Astrocyte (in vitro differentiated cells and primary cell): Measurements from ENCODE around the gene FOXL3. TPM values are rescaled to one million over a fixed set of nuclear protein-coding genes. Genes with fewer than 3 reads are reported as not detected.

Source experiments
- DNase-seq: peaks from one replicate; pipeline ENCODE4 v3.0.0-alpha.2; 2010; ENCODE audit warnings: low read depth
- FAIRE-seq: peaks from 2 replicates; lab custom pipeline; 2011; peaks lifted over from hg19 to GRCh38; lab: Jason Lieb, UNC
- H2AFZ ChIP-seq: 2 replicates; pipeline ENCODE4 v1.6.0; 2012; ENCODE audit warnings: low read depth, low read length, inconsistent platforms
- H3K27ac ChIP-seq: 2 replicates; pipeline ENCODE4 v1.5.1; 2011; ENCODE audit warnings: low read depth, low read length, inconsistent platforms
- H3K27me3 ChIP-seq: 2 replicates; pipeline ENCODE4 v1.6.0; 2011; ENCODE audit warnings: low read length, inconsistent platforms; ENCODE audit not compliant: insufficient read depth
- H3K36me3 ChIP-seq: 2 replicates; pipeline ENCODE4 v1.5.1; 2011; ENCODE audit warnings: low read length, inconsistent platforms; ENCODE audit not compliant: insufficient read depth
- H3K4me1 ChIP-seq: 2 replicates; pipeline ENCODE4 v1.5.1; 2011; ENCODE audit warnings: low read length, inconsistent platforms; ENCODE audit not compliant: insufficient read depth
- H3K4me2 ChIP-seq: 2 replicates; pipeline ENCODE4 v1.6.0; 2012; ENCODE audit warnings: low read length, inconsistent platforms
- H3K4me3 ChIP-seq: 2 replicates; pipeline ENCODE4 v1.5.1; 2011; ENCODE audit warnings: low read depth, mild to moderate bottlenecking, low read length, inconsistent platforms; ENCODE audit not compliant: insufficient read depth
- H3K79me2 ChIP-seq: 2 replicates; pipeline ENCODE4 v1.6.0; 2012; ENCODE audit warnings: mild to moderate bottlenecking, low read length, inconsistent platforms; ENCODE audit not compliant: insufficient read depth
- H3K9ac ChIP-seq: 2 replicates; pipeline ENCODE4 v1.6.0; 2012; ENCODE audit warnings: mild to moderate bottlenecking, low read length, inconsistent platforms
- H3K9me3 ChIP-seq: 2 replicates; pipeline ENCODE4 v1.5.1; 2012; ENCODE audit warnings: low read depth, mild to moderate bottlenecking, low read length, inconsistent platforms; ENCODE audit not compliant: insufficient read depth
- H4K20me1 ChIP-seq: 2 replicates; pipeline ENCODE4 v1.6.0; 2012; ENCODE audit warnings: low read length, inconsistent platforms; ENCODE audit not compliant: insufficient read depth
- H3K27ac Mint-ChIP-seq: one replicate; pipeline ENCODE4 v1.8.0; 2021; ENCODE audit warnings: mild to moderate bottlenecking, mixed read lengths; ENCODE audit not compliant: unreplicated experiment
- H3K27me3 Mint-ChIP-seq: one replicate; pipeline ENCODE4 v1.8.0; 2021; ENCODE audit warnings: low read depth, mixed read lengths; ENCODE audit not compliant: unreplicated experiment
- H3K36me3 Mint-ChIP-seq: one replicate; pipeline ENCODE4 v1.8.0; 2021; ENCODE audit warnings: low read depth, mixed read lengths; ENCODE audit not compliant: unreplicated experiment
- H3K4me1 Mint-ChIP-seq: one replicate; pipeline ENCODE4 v1.8.0; 2021; ENCODE audit warnings: low read depth, mixed read lengths; ENCODE audit not compliant: unreplicated experiment
- H3K4me3 Mint-ChIP-seq: one replicate; pipeline ENCODE4 v1.8.0; 2021; ENCODE audit warnings: mild to moderate bottlenecking, moderate library complexity, mixed read lengths; ENCODE audit not compliant: unreplicated experiment
- H3K9me3 Mint-ChIP-seq: one replicate; pipeline ENCODE4 v1.8.0; 2021; ENCODE audit warnings: mild to moderate bottlenecking, mixed read lengths; ENCODE audit not compliant: unreplicated experiment
- EZH2 ChIP-seq: IDR thresholded peaks from 2 replicates; pipeline ENCODE4 v1.6.1; 2012; ENCODE audit warnings: mild to moderate bottlenecking, low read length, inconsistent platforms; ENCODE audit not compliant: insufficient read depth
- total RNA-seq: library from RNA; stranded (reverse); gene quantifications from 2 replicates; pipeline ENCODE4 v1.2.1, GENCODE V29; 2021
- TF ChIP-seq, protein P1 (sequence below): IDR thresholded peaks from 2 replicates; pipeline ENCODE4 v1.5.1; 2011; ENCODE audit warnings: low read depth, mild to moderate bottlenecking, inconsistent platforms, low read length, moderate library complexity; ENCODE audit not compliant: insufficient read depth

Gene FOXL3
- total RNA-seq, 1 donor from 2014 or later, result not detected

DNA sequence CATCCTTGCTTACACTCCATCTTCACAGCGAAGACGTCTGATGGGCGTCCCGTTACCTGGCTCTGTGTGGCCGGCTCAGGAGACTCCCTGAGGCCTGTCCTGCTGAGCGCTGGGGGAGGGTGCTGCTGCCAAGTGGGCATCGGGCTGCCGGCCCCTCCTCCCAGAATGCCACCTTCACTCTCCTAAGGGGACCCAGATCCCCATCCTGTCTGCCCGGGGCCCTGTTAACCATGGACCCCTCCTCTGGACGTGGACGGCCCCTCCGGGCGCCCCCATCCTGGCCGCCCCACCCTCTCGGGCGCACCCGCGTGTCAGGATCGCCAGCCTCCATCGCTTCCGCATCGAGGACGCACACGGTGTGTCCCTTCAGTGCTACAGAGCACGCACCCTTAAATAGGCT, 7.3 kb upstream of the FOXL3 start:
- Mint-ChIP-seq H3K36me3 (peaks cover 4% of the 10 kb centered on the region), H3K27me3 (peaks cover 42% of the 10 kb centered on the region), H3K9me3 (peaks cover 6% of the 10 kb centered on the region), H3K4me1 (no peaks in the 10 kb centered on the region), H3K27ac (no peak overlapping the region), H3K4me3 (no peak overlapping the region)
- H3K27me3 ChIP-seq, result peaks cover 14% of the 10 kb centered on the region
- H3K4me1 ChIP-seq, result no peaks in the 10 kb centered on the region
- FAIRE-seq, result no peak
- H3K27ac ChIP-seq, result no peak overlapping the region
- no peaks in the 10 kb centered on the region for H3K79me2 ChIP-seq
- H3K9ac ChIP-seq, result no peak overlapping the region
- no peak overlapping the region for H2AFZ ChIP-seq
- no peak for DNase-seq
- H4K20me1 ChIP-seq, result no peaks in the 10 kb centered on the region
- no peak for TF ChIP-seq EZH2
- TF ChIP-seq, protein P1, sequence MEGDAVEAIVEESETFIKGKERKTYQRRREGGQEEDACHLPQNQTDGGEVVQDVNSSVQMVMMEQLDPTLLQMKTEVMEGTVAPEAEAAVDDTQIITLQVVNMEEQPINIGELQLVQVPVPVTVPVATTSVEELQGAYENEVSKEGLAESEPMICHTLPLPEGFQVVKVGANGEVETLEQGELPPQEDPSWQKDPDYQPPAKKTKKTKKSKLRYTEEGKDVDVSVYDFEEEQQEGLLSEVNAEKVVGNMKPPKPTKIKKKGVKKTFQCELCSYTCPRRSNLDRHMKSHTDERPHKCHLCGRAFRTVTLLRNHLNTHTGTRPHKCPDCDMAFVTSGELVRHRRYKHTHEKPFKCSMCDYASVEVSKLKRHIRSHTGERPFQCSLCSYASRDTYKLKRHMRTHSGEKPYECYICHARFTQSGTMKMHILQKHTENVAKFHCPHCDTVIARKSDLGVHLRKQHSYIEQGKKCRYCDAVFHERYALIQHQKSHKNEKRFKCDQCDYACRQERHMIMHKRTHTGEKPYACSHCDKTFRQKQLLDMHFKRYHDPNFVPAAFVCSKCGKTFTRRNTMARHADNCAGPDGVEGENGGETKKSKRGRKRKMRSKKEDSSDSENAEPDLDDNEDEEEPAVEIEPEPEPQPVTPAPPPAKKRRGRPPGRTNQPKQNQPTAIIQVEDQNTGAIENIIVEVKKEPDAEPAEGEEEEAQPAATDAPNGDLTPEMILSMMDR, result no peak
- no peaks in the 10 kb centered on the region for H3K36me3 ChIP-seq
- H3K4me2 ChIP-seq, result no peak overlapping the region
- no peaks in the 10 kb centered on the region for H3K9me3 ChIP-seq
- no peak overlapping the region for H3K4me3 ChIP-seq

DNA sequence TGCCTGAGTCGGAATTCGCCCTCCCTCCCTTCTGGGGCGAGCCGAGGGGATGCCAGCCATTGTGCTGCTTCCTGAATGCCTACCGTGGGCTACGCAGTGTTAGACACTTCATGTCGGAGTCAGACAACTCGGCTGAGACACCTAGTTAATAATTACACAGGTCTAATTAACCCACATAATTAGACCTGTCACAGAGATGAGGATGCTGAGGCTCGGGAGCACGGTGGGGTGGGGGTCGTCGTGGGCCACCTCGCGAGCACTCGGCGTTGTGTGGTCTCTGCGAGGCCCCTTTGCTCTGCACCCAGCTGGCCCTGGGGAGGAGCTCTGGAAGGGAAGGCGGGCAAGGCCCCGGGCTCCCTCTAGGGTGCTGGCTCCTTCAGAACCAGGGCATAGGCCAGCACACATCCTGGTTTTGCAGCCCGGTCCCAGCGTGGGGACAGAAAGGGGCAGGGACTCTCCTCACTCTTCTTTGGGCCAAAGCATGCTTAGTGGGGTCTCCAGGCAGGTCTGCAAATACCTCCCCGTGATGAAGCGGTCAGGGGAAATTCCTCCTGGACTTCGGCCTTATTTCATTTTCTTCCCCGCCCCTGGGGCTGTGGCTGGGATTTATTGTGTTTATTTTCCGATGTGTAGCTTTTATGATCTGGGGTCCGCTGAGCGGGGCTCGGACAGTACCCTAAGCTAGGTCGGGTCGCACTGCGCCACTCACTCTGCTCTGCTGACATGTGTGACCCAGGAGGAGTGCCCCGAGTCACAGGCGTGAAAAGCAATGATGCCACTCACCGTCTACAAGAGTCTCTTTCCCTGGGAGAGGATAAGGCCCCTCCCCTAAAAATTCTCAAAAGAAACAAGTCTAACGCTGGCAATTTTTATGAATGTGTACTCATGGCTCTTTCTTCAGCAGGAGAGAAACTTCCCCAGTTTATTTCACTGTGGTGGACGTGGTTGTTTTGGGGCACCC, 4.9 kb upstream of the FOXL3 start:
- H3K9me3 Mint-ChIP-seq, result peaks cover 7% of the 10 kb centered on the region
- Histone ChIP-seq H3K4me2 (no peak overlapping the region), H3K27ac (no peak overlapping the region), H3K27me3 (peaks cover 32% of the 10 kb centered on the region), H3K4me1 (no peaks in the 10 kb centered on the region), H2AFZ (no peak overlapping the region), H3K36me3 (no peaks in the 10 kb centered on the region), H4K20me1 (no peaks in the 10 kb centered on the region), H3K9me3 (no peaks in the 10 kb centered on the region), H3K79me2 (no peaks in the 10 kb centered on the region), H3K4me3 (no peak overlapping the region), H3K9ac (no peak overlapping the region)
- no peak for DNase-seq
- FAIRE-seq, result no peak
- H3K36me3 Mint-ChIP-seq, result no peaks in the 10 kb centered on the region
- no peak overlapping the region for H3K27ac Mint-ChIP-seq
- H3K4me3 Mint-ChIP-seq, result no peak overlapping the region
- H3K27me3 Mint-ChIP-seq, result peaks cover 38% of the 10 kb centered on the region
- H3K4me1 Mint-ChIP-seq, result no peaks in the 10 kb centered on the region
- TF ChIP-seq, protein P1, result no peak
- TF ChIP-seq EZH2, result no peak

DNA sequence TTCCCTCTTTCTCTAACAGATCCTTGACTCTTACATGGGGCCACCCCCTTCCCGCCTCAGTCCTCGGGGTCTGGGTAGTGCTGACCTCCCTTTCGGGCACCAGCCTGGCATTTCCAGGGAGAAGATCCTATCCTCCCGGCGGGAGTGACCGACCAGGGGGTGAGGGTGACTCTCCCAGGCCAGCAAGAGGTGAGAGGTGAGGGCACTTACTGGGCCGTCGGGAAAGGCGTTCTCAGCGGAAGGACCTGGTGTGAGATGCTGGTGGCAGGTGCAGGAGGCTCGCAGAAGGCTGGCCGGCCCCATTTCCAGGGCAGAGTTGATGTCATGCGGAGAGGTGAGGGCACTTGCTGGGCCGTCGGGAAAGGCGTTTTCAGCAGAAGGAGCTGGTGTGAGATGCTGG, 4.2 kb upstream of the FOXL3 start:
- Histone ChIP-seq H3K36me3 (no peaks in the 10 kb centered on the region), H3K27me3 (peaks cover 38% of the 10 kb centered on the region), H4K20me1 (no peaks in the 10 kb centered on the region), H3K4me3 (no peak overlapping the region), H3K9ac (no peak overlapping the region), H3K79me2 (no peaks in the 10 kb centered on the region), H3K27ac (no peak overlapping the region), H2AFZ (no peak overlapping the region), H3K4me1 (no peaks in the 10 kb centered on the region), H3K4me2 (no peak overlapping the region), H3K9me3 (no peaks in the 10 kb centered on the region)
- no peak overlapping the region for H3K27ac Mint-ChIP-seq
- peaks cover 34% of the 10 kb centered on the region for H3K27me3 Mint-ChIP-seq
- no peak for TF ChIP-seq EZH2
- TF ChIP-seq, protein P1, result no peak
- H3K9me3 Mint-ChIP-seq, result peaks cover 5% of the 10 kb centered on the region
- DNase-seq (no peak), FAIRE-seq (no peak)
- H3K4me1 Mint-ChIP-seq, result no peaks in the 10 kb centered on the region
- H3K36me3 Mint-ChIP-seq, result no peaks in the 10 kb centered on the region
- H3K4me3 Mint-ChIP-seq, result no peak overlapping the region
